Measurements from ENCODE around the gene MBP. TPM values are rescaled to one million over a fixed set of nuclear protein-coding genes. Genes with fewer than 3 reads are reported as not detected.

MBP gene
- total and polyA plus RNA-seq, 2 of the 13 experiments (the other 11 are each of a cell fraction or from before 2014, with no cell fraction given): 5.0 to 8.5 TPM

DNA sequence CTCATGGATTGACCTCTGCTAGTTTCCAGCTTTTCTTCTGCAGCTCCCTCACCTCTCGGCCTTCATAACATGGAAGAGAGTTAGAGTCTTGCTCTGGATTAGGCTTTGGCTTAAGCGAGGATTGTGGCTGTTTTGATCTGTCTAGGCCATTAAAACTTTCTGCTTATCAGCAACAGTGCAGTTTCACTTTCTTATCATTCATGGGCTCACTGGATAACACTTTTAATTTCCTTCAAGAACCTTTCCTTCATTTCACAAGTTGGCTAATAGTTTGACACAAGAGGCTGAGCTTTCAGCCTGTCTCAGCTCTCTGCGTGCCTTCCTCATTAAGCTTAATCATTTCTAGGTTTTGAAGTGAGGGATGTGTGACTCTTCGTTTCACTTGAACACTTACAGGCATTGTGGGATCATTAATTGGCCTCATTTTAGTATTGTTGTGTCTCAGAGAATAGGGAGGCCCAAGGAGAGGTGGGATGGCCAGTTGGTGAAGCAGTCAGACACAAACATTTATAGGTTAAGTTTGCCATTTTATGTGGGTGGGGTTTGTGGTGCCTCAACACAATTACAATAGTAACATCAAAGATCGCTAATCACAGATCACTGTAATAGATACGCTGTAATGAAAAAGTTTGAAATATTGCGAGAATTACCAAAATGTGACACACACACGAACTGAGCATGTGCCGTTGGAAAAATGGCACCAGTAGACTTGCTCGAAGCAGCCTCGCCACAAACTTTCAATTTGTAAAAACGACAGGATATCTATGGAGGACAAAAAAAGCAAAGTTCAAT lies 180.9 kb downstream of the MBP start:
- Histone ChIP-seq H3K27me3 (ENCODE audit: control insufficient read depth in 1 of 2, insufficient read depth in 2 of 2, low read length in 2 of 2) (no peaks in the 10 kb centered on the region), H3K4me1 (ENCODE audit: insufficient read depth, low read length) (peaks cover 14% of the 10 kb centered on the region), H3K79me2 (ENCODE audit: insufficient read depth, low read length) (no peaks in the 10 kb centered on the region), H4K20me1 (ENCODE audit: insufficient read depth, low read length) (no peaks in the 10 kb centered on the region), H3K4me3 (replicated peaks in 1 of 3; ENCODE audit: insufficient read depth in 1 of 3, low read depth in 2 of 3, low read length in 3 of 3) (no peak overlapping the region), H3K27ac (ENCODE audit: extremely low read length, insufficient read depth, low read length) (no peak overlapping the region), H3K9ac (ENCODE audit: insufficient read depth, low read depth, low read length) (no peak overlapping the region), H2AFZ (ENCODE audit: low read length) (no peak overlapping the region), H3K4me2 (ENCODE audit: low read depth, low read length) (no peak overlapping the region), H3K36me3 (replicated peaks in 1 of 2; ENCODE audit: control insufficient read depth in 1 of 2, insufficient read depth in 2 of 2, low read length in 2 of 2) (peaks cover 9% of the 10 kb centered on the region in 2 experiments; a peak in 3 of 5 replicates), H3K9me3 (ENCODE audit: low read length) (no peaks in the 10 kb centered on the region)
- intact Hi-C loops (cut with micrococcal nuclease; ENCODE audit: unreplicated experiment) (no loop called here), in situ Hi-C loops (cut with HindIII; ENCODE audit: extremely low pct_ligation_motif_present, low pct_unique_long_range_greater_than_20kb) (no loop called here)
- FAIRE-seq (no peak), DNase-seq (ENCODE audit: low spot score) (no peak), ATAC-seq (no peak)
- BruUV-seq (replicated peaks): no TSS peak
- TF ChIP-seq ZNF530 (CRISPR knock-in tag; IDR thresholded peaks at IDR 0.05; ENCODE audit: low read depth) (no peak), PCBP2 (optimal IDR thresholded peaks at IDR 0.05; ENCODE audit: low read depth, low read length, poor library complexity, severe bottlenecking) (no peak), KLF13 (CRISPR knock-in tag; IDR thresholded peaks at IDR 0.05) (no peak), RNF2 (conservative IDR thresholded peaks at IDR 0.05; ENCODE audit: low read depth) (no peak), ZNF780A (CRISPR knock-in tag; IDR thresholded peaks at IDR 0.05) (no peak), ZC3H13 (CRISPR knock-in tag; IDR thresholded peaks at IDR 0.05) (no peak), ZNF335 (CRISPR knock-in tag; IDR thresholded peaks at IDR 0.05) (no peak), HNF4A (CRISPR knock-in tag; IDR thresholded peaks at IDR 0.05) (no peak), DNMT3B (CRISPR knock-in tag; conservative IDR thresholded peaks at IDR 0.05) (no peak), EEA1 (CRISPR knock-in tag; IDR thresholded peaks at IDR 0.05; ENCODE audit: borderline replicate concordance) (no peak), TARDBP (CRISPR knock-in tag; IDR thresholded peaks at IDR 0.05) (no peak)
- TF ChIP-seq, protein P1, sequence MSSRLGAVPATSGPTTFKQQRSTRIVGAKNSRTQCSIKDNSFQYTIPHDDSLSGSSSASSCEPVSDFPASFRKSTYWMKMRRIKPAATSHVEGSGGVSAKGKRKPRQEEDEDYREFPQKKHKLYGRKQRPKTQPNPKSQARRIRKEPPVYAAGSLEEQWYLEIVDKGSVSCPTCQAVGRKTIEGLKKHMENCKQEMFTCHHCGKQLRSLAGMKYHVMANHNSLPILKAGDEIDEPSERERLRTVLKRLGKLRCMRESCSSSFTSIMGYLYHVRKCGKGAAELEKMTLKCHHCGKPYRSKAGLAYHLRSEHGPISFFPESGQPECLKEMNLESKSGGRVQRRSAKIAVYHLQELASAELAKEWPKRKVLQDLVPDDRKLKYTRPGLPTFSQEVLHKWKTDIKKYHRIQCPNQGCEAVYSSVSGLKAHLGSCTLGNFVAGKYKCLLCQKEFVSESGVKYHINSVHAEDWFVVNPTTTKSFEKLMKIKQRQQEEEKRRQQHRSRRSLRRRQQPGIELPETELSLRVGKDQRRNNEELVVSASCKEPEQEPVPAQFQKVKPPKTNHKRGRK (CRISPR knock-in tag; IDR thresholded peaks at IDR 0.05): no peak
- WGBS (ENCODE audit: low lambda C conversion rate): 96% methylated on average over 12 of the region's 12 CpGs
- ChIA-PET POLR2A (no interaction called here), CTCF (ENCODE audit: low intra/inter-chr PET ratio, low total read pairs) (no interaction called here)

Measured in HepG2 (cell line).